ENCODE data around the gene ITGA3. TPM values are rescaled to one million over a fixed set of nuclear protein-coding genes. Genes with fewer than 3 reads are reported as not detected.

Gene ITGA3
- total and polyA plus RNA-seq, 2 of the 13 experiments (the other 11 are each of a cell fraction or from before 2014, with no cell fraction given): 0.48 to 0.69 TPM

- TF ChIP-seq ZC3H13 (CRISPR knock-in tag; IDR thresholded peaks at IDR 0.05) (peak; percentile 74; the same call in 1 of the 2 replicates), ZNF709 (CRISPR knock-in tag; IDR thresholded peaks at IDR 0.05) (no peak; the same call in 1 of the 2 replicates), ZNF530 (CRISPR knock-in tag; IDR thresholded peaks at IDR 0.05; ENCODE audit: low read depth) (no peak), SNAPC5 (CRISPR knock-in tag; IDR thresholded peaks at IDR 0.05; ENCODE audit: borderline replicate concordance) (0 out of 2 replicates have a peak, but pooled peaks have one; percentile 14), ATF7-NPFF (CRISPR knock-in tag; IDR thresholded peaks at IDR 0.05; ENCODE audit: low read depth) (peak; percentile 65; the same call in 1 of the 2 replicates), ZNF607 (CRISPR knock-in tag; IDR thresholded peaks at IDR 0.05; ENCODE audit: borderline replicate concordance) (peak; percentile 95), NFKB2 (CRISPR knock-in tag; IDR thresholded peaks at IDR 0.05; ENCODE audit: borderline replicate concordance) (peak; percentile 62; the same call in 1 of the 2 replicates), ZNF451 (CRISPR knock-in tag; IDR thresholded peaks at IDR 0.05) (peak; percentile 77), ZSCAN21 (CRISPR knock-in tag; IDR thresholded peaks at IDR 0.05; ENCODE audit: borderline replicate concordance) (peak; percentile 67), SP4 (CRISPR knock-in tag; IDR thresholded peaks at IDR 0.05) (peak; percentile 98), ZNF407 (CRISPR knock-in tag; IDR thresholded peaks at IDR 0.05; ENCODE audit: not compliant biosample characterization) (peak; percentile 56), ZBTB7A (CRISPR knock-in tag; IDR thresholded peaks at IDR 0.05) (peak; percentile 36; the same call in 1 of the 2 replicates), KMT2A (CRISPR knock-in tag; IDR thresholded peaks at IDR 0.05) (peak; percentile 64)
- TF ChIP-seq, protein P1, sequence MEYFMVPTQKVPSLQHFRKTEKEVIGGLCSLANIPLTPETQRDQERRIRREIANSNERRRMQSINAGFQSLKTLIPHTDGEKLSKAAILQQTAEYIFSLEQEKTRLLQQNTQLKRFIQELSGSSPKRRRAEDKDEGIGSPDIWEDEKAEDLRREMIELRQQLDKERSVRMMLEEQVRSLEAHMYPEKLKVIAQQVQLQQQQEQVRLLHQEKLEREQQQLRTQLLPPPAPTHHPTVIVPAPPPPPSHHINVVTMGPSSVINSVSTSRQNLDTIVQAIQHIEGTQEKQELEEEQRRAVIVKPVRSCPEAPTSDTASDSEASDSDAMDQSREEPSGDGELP (IDR thresholded peaks at IDR 0.05; ENCODE audit: borderline replicate concordance, low read depth): no peak; the same call in 1 of the 2 replicates
- TF ChIP-seq, protein P2, sequence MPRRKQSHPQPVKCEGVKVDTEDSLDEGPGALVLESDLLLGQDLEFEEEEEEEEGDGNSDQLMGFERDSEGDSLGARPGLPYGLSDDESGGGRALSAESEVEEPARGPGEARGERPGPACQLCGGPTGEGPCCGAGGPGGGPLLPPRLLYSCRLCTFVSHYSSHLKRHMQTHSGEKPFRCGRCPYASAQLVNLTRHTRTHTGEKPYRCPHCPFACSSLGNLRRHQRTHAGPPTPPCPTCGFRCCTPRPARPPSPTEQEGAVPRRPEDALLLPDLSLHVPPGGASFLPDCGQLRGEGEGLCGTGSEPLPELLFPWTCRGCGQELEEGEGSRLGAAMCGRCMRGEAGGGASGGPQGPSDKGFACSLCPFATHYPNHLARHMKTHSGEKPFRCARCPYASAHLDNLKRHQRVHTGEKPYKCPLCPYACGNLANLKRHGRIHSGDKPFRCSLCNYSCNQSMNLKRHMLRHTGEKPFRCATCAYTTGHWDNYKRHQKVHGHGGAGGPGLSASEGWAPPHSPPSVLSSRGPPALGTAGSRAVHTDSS (CRISPR knock-in tag; conservative IDR thresholded peaks at IDR 0.05): no peak
- TF ChIP-seq, protein P3, sequence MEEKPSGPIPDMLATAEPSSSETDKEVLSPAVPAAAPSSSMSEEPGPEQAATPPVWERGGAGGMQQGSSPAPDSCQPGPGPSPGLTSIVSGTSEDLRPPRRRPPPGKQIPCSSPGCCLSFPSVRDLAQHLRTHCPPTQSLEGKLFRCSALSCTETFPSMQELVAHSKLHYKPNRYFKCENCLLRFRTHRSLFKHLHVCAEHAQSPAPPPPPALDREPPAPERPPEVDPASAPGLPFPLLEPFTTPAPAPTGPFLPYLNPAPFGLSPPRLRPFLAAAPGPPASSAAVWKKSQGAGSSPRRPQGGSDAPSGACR (CRISPR knock-in tag; IDR thresholded peaks at IDR 0.05): peak; percentile 68; the same call in 1 of the 2 replicates
Observed at GRCh38 chr17:50094753-50095619, 39.1 kb downstream of the ITGA3 start, which contains the start of gene PDK2 (continued).
